Activated effector memory CD4-positive, alpha-beta T cell treated with Interleukin-2 at 50 U/mL for 16 hours (primary cell): ENCODE results near the gene RAD51B.

Experiments
- DNase-seq: peaks from one replicate; pipeline ENCODE4 v3.0.0-alpha.2; 2020

Gene RAD51B

DNA sequence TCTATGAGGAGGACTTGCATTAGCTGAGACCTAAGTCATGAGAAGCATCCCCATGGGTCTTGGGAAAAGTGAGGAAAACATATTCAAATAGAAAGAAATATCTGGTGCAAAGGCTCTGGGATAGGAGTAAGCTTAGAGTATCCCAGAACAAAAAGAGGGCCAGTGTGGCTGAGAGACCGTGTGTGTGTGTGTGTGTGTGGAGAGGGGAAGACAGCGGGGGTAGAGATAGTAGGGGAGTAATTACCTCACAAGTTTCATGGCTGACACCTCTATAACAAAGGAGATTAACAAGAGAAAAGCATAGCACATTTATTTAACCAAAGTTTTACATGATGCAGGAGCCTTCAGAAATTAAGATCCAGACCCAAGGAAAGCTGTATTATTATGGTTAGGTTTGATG is 440.5 kb downstream of the RAD51B start:
- DNase-seq, result no peak

DNA sequence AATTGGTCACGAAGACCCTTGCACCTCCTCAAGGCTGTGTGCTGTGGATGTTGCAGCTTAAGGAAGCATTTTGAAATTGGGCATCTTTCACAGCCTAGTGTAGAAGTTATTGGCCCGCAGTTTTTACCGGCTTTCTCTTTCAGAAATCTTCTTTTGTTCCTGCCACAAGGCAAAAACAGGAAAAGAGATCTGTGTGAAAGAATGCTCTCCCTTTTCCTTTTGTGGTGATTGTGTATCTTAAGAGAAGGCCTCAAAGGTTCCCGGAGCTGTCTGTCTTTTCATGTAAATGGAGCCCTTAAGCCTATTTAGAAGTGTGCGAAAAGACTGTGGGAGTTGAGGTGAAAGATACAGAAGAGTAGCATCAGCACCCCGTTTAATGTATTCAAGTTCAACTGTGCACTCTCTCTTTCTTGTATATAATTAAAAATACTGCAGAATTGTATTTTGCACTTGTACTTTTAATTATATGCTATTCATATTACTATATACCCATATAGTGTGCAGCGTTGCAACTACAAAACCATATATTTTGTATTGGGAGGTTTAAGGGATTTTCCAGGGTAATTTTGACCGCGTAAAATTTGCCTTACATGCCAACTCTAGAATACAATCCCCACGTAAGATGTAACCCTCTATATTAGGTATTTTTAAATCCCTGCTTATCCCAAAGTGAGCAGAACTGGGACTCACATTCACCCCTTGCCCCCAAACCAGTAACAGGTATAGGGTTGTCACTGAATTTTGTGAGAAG is 441.7 kb downstream of the RAD51B start:
- no peak for DNase-seq

DNA sequence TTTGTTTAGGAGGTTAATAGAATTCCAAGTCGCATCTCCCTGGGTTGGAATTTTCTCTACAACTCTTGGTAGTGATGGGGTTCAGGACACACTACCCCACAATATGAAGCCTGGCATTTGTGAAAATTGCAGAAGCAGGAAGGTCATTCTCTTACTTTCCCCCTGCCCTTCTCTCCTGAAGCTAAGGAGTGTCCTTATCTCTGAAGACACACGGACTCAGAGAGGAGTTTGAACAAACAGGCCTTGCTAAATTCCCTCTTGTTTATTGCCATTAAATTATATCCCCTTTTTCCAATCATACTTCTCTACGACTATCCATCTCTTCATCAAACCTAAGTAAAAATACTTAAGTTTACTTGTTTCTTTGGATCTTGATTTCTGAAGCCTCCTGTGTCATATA is 443.0 kb downstream of the RAD51B start:
- no peak for DNase-seq

DNA sequence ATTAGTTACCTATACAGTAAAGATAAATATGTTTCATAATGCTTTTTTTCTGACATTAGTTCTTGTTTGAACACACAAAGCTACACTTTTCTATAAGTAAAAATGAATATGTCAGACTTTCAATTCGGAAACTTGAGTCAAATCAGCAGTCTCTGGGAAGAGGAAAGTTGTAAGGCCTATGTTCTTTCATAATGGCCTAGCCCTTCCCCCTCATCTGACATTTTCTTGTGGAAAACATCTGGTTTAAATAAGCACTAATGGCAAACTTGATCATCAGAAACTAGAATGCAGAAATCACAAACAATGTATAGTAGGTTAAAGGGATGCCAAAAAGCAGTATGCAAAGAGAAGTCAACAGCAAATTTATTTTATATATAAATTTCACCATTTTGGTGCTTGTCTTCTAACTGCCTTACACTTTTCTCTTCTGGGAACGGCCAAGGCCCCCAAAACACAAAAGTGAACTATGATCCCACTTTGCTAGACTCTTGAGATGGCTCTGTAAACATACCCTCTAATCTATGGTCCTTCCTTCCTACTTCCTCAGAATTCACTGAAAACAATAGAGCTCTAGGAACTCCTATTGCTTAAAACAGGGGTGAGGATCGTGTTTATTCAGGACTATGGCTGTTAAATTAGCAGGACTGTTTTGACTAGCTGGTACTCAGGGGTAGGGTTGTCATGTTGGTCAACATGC is 444.1 kb downstream of the RAD51B start:
- no peak for DNase-seq

DNA sequence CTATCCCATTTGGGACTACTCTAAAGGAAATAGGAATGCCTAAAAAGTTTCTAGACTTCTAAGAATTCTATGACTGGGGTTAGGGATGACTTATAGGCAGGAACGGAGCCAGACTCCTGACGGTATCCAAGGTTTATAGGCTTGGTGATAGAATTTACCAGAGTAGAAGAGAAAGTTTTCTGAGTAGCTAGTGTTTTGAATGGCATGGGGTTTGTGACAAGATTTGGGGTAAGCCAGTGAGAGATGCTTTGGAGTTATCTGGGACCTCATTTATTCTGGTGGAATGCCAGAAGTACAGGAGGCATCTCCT is 444.6 kb downstream of the RAD51B start:
- no peak for DNase-seq

DNA sequence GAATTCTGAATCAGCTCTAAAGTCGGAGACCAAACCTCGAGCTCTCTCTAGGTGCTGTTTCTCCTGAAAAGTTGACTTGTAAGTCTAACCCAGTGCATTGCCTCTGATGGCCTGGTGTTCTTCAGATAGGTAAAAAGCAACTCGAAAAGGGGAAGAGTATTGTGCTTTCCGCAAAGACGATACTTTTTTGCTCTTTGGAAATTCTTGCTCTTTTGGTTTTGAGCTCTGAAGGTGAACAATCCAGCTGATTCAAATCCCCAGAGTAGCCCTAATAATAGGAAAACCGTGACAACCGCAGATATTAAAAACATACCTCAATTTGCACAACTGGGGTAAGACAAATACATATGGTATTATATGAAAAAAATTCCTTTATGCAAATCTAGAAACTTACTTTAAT is 447.4 kb downstream of the RAD51B start:
- DNase-seq, result no peak

DNA sequence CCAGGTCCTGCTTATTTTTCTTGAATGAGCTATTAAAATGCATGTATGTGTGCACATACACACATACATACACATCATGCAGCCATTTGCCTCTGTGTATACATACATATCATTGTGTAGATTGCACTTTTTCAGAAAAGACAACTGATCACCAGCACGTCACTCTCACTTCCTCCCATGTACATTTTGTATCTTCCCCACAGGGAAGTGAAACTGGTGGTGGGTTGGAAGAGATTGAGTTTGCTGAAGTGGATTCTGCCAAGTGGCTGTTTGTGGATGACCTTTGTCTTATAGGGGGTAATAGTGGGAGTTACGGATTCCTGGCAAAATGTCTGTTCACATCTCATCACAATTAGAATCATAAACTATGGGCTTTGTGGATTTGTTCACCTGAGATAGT is 448.6 kb downstream of the RAD51B start:
- no peak for DNase-seq

DNA sequence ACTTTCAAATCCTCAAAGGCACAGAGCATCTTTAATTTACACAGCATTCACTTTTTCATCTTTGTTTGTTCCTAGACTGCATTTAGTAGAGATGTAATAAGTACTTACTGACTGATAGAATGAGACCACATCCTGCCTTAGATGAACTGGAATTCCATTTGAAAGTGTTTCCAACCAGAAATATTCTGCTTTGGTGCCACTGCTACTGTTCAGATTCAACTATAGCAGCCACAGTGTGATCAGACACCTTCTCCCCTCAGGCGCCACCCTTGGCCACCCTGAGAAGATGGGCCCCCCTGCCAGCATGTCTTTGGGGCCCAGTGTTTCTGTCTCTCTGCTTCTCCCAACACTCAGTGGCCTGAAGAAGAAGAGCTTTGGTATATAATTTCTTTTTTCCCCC is 449.1 kb downstream of the RAD51B start:
- no peak for DNase-seq

DNA sequence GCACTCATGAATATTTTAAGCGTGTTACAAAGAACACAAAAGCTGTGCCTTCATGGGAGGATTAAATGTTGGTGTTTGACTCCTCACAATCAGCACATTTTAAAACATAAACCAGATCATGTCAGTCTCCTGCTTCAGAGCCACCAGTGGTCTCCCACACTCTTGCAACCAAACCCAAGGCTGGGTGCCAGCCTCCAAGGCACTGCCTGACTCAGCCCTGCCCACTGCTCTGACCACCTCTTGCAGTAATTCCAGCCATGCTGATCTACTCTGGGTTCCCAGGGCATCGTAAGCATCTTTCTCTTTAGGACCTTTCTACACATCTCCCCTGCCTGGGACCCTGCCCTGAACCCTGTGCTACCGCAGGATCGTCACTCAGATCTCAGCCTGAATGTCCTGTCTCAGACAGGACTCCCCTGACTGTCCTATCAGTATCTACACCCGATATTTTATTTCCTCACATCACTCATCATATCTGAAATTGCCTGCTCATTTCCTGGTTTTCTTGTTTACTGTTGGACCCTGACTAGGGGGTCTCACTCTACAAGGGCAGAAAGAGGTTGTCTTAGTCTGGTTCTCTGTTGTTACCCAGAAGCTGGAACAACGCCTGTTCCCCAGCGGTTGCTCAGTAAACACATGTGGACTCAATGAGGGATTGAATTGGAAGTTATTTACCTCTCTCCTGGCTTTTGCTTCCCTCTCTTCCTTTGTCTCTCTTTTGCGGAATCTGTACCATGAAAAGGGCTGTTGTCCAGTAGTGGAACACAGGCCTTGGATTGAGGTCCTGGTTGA is 449.8 kb downstream of the RAD51B start:
- DNase-seq, result no peak

DNA sequence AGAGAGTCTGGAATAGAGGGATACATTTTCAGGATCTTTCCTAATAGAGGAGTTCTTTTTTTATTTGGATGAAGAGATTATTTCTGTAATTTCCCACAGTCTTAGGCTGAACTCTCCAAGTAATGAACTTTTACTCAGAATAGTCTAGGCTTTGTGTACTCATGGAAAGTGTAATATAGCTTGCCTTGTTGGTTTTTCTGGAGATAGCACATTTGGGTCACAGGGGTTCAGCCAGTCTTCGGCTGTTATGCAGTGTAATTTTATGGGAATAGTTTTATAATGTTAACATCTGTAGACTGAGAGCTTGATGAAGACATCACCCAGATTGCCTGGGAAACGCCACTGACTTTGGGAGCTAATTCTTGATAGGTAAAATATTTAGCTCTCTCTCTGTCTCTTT is 450.8 kb downstream of the RAD51B start:
- DNase-seq, result no peak

DNA sequence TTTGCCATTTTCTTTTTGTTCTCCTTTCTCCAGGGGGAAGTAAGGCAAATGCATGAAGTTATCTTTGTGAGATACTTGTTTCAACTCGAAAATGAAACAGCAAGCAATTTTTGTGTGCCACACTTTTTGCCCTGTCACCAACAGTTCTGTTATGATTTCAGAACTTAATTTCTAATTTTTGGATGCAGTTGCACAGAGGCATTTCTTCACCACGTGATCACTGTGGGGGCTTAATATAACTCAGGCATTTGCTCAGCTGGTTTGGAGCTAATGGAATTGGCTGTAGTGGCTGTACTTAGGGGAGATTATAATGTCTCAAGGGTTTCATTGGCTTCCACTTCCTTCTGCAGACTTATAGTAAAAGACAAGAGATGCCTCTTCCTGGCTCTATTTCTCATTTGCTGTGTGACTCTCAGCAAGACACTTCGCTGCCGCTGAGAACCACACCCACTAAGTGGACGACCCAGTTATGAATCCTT is 452.4 kb downstream of the RAD51B start:
- DNase-seq, result no peak

DNA sequence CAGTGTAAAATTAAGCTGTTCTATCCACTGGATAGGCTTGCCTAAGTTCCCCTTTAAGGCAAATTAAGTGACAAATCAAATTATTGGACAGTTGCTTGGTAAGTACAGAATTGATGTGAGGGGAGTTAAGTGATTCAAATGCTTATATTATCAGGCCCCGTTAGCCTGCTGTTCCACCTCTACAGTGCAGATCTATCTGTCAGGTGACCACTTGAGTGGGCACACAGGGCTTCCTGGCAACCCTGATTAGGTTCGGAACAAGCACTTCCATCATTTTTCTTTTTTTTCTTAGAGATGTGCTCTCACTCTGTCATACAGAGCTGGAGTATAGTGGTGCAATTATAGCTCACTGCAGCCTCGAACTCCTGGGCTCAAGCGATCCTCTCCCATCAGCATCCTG is 453.8 kb downstream of the RAD51B start:
- no peak for DNase-seq

DNA sequence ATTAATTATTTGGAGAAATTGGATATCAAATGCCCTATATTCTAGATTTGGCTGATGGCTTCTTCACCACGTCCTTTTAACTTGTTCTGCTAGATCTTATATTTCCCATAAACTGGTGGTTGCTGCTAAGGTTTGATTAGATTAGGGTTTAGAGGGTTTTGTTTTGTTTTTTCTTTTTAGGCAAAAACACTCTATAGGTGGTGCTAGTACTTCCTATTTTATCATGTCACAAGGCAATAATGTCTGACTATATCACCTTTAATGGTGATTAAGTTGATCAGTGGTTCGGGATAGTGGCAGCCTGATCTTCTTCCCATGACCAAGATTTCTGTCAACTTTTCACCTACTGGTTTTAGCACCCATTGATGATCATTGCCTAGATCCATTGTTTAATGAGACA is 455.1 kb downstream of the RAD51B start:
- no peak for DNase-seq

DNA sequence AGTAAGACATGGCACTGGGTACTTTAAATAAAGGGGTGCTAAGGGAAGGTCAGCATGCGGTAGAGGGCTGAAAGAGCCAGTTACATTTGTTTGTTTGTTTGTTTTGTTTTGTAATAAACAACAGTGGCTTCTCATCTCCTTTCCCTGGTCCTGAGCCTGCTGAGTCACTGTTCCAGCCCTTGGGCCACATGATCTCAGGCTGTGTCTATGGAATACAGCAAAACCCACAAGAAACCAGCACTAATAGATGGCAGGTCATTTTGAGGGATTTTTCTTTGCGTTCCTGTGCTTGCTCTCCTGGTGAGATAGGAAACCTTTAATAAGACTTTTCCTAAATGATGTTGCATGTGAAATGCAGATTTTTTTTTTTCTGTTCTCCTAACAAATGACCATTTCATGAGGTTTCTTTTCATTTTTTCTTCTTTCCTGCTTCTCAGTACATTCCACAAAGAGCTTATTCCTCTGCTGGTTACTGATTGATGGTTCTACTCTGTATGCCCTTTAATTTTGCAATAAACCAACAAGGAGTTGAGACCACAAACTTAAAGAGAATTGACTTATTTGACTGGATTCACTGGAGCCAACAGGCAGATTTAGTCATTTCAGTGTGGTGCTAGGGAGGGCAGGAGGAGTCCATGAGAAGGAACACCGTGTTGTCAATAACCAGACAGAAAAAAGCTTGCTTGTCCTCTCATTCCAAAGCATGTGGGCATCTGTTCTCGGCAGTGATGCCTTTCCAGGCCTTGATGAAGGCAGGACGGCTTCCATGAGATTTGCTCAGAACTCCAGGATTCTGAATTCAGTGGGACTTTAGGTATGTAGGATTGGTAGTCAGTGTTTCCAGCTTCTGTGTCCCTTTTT is 459.2 kb downstream of the RAD51B start:
- no peak for DNase-seq

DNA sequence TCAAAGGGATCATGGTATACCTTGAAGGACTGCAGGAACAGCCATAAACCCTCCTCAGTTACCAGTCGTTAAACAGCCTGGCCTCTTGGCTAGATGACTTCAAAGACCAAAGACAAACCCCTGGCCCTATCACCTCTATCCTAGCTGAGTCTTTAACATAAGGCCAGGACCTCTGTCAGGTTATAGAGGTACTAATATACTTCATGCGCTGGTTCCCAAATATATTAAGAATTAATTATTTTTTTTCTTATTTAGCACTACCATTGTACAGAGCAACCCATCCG is 459.8 kb downstream of the RAD51B start:
- no peak for DNase-seq

DNA sequence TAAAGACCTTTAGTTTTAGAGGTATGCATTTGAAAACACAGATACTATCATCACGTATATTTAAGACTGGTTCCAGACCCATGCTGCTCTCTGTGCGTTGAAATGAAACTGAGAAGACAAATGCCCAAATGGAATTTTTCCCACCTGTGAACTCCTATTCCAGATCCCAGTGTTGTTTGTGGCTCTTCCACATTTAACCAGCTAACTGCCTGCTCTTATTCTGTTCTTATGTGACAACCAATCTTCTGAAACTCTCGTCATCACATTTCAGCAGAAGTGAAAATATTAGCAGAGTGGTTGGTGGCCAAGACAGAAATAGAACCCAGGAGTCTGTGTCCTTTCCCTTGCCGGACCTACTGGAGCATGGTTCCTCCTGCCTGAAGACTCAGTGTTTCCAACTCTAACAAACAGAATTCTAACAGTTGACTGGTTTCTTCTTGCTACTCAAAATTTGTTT is 460.2 kb downstream of the RAD51B start:
- DNase-seq, result no peak

DNA sequence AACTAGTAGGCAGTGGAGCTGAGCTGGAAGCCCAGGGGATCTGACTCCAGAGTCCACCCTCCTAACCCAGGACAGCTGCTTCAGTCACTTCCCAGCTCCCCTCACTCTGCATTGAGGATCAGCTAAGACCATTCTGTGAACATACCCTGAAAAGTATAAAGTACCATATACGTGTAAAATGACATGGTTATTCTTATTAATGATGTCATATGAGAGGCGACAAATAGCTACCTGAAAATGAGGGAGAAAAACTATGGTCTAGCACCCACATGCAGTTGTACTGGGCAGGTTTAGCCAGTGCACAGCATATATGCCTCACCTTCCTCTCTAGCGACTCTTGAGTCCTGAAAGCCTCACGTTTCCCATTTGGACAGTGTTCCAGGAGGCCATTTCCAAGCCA is 461.9 kb downstream of the RAD51B start:
- no peak for DNase-seq

DNA sequence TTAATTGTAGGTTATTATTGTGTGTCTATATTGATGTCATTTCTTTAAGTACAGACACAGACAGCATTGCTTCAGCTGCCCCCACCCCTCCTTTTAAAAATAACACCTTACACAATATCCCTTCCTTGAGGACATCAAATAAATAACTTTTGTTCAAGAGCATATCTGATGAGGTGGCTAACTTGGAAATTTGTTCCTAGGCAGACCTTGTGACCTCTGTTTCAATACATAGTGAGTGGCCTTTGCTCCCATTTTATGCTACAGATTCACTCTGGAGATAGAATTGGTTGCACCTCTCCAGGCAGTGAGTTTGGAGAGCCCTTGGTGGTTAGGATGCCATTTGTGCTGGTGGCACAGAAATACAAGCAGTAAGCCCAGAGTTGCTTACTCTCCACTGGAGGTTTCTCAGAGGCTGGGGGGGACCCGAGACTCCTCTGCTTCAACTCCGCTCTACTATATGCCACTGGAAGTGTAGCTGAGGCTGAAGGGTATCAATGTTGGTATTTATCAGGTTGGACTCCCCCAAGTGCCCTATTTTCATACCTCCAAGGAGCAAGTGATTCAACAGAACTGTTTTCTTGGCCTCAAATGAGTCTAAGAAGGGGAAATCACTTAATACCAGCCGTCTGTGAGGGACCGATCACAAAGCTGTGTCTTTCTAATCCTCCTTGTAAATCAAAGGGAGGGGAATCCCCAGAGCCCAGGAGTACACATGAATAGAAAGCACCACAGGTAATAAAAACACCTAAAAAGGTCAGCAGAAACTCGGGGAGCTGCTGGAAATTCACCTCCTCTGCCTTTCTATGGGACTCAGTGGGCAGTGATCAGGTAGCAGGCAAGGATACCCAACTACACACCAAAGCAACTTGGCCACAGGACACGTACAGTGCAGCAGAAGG is 463.1 kb downstream of the RAD51B start:
- no peak for DNase-seq

DNA sequence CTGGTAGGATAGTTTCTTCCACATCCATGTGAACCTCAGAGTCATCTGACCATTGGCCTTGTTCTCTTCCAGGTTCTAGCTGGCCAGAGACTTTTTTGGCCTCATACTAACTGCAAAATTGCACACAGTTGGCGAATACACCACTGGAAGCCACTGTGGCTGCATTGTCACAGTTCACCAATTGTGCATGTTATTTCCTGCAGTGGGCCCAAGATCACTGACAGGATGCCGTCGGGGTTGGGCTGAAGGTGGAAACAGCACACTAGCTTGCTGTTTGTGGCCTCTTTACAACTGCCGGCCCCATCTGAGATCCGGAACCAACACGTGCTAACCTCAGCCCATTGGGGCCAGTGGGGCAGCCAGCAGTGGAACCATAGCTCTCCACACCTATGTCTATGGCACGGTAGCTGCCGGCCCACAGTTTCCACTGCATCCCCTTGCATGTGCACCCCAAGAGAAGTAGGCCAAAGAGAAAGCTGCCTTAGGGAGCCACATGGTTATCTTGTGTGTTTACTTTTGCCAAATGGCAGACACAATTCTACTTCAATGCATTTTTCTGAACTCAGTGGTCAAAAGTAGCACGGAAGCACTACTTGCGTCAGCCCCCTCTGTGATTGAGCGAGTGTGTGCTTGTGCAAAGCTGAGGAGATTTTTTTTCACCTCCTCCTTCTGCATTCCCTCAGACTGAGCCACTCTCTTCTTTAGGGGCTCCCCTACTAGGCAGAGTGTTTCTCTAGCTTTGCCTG is 464.0 kb downstream of the RAD51B start:
- peak; percentile 65 for DNase-seq

DNA sequence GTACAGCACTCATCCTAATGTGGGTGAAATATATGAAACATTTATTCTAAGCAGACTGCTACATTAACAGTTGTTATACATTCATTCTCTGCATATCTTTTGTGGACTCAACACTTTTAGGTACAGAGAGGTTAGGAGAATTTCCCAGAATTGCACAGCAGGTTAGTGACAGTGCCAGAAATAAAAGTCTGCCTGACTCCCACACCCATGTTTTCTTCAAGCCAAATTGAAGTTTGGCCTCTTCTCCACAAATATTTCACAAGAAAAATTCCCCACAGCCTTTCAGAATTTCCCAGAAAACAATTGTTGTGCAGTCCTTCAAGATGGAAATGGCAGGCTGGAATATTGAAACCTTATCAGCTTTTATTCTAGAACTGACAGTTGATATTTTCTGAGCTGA is 464.8 kb downstream of the RAD51B start:
- DNase-seq, result no peak

DNA sequence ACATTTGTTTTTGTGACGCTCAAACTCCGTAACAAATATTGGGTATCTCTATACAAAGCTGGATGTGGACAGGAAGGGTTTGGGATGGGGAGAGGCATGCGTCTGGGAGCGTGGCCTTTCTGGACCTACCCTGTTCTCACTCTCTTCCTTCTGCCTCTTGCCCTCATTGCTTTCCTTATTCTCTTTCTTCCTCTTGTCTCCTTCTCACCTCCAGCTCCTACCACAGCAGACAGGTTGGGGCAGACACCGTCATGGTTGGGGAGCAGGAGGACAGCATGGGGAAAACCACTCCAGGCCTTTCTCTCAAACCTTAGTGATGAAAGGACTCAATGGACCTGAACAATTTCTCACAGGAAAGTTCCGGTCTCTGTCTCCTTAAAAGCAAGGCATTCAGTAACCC is 465.3 kb downstream of the RAD51B start:
- DNase-seq, result no peak
